Left ventricle myocardium inferior (tissue), 1 donor: Measurements from ENCODE around the gene NEUROD2. TPM values are rescaled to one million over a fixed set of nuclear protein-coding genes. Genes with fewer than 3 reads are reported as not detected.
A peak's percentile ranks its signal among the peaks of the same experiment; 100 is the strongest.

ENCODE experiments used
- DNase-seq: peaks from one replicate; pipeline ENCODE4 v3.0.0-alpha.2; 2020
- H3K27ac ChIP-seq: fragments of 200-600 bp; replicated peaks from 2 replicates; pipeline ENCODE4 v1.8.0; 2021
- H3K27me3 ChIP-seq: fragments of 200-600 bp; 2 replicates; pipeline ENCODE4 v1.8.0; 2021; ENCODE audit warnings: low read depth
- H3K36me3 ChIP-seq: fragments of 200-600 bp; 2 replicates; pipeline ENCODE4 v1.8.0; 2021
- H3K4me1 ChIP-seq: fragments of 200-600 bp; 2 replicates; pipeline ENCODE4 v1.8.0; 2021
- H3K4me3 ChIP-seq: fragments of 200-600 bp; 2 replicates; pipeline ENCODE4 v1.8.0; 2021; ENCODE audit warnings: mild to moderate bottlenecking, moderate library complexity
- H3K9me3 ChIP-seq: fragments of 200-600 bp; replicated peaks from 2 replicates; pipeline ENCODE4 v1.8.0; 2021
- intact Hi-C: fragments of 100-400 bp; cut with micrococcal nuclease; formaldehyde crosslinking; loops from one replicate; pipeline ENCODE4 v1.11.0; 2022
- total RNA-seq: library from RNA; stranded (reverse); fragmentation: NEBNext Ultra II Directional; extraction: Animal tissue kit (Norgen Biotek cat#: 25700); gene quantifications from one replicate; pipeline ENCODE4 v1.2.1, GENCODE V29; 2021
- TF ChIP-seq, protein P1 (sequence below): fragments of 200-600 bp; IDR thresholded peaks from 2 replicates; pipeline ENCODE4 v1.8.0; 2021; ENCODE audit warnings: antibody characterized with exemption, mild to moderate bottlenecking, borderline replicate concordance
- donor health status: DM: no; HTN: yes; CAD: no; lungs with severe emphysema.

NEUROD2 gene
- total RNA-seq, 1 donor from 2014 or later, result not detected

DNA sequence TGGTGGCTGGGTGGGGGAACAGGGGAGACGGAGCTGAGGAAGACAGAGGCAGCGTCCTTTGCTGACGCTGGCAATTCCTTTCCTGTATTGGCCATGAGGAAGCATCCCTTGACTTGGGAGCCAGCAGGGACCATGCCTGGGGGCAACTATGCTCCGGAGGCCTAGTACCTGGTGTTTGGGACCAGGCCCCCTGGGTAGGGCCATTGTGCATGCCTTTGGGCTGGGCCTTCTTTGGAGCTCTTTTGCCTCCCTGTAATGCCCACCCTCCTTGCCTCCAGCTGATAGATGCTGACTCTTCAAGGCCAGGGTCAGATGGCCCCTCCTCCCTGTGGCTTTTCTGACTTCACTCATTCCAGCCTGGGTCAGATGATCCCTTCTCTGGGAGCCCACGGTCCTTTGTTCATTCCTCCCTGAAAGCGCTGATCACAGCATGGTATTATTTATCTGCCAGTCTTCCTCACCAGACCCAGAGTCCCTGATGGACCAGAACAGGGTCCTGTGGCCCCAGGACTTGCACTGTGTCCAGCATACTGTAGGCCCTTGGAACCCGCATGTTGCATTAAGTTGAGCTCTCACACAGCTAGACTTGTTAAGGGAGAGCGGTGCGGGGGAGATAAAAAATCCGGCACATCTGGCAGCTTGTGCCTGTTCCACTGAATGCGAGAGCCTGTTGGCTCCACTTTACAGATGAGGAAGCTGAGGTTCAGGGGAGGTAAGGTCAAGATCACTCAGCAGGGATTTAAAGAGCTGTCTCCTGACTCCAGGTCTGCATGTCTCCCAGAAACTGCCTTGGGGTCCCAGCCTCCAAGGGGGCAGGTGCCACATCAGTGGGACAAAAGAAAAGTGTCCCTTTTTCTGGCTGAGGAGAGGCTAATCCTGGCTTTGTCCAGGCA lies 32.1 kb upstream of the NEUROD2 start:
- DNase-seq, result no peak
- Histone ChIP-seq H3K36me3 (no peaks in the 10 kb centered on the region), H3K9me3 (no peaks in the 10 kb centered on the region), H3K4me3 (no peak overlapping the region), H3K27ac (no peak overlapping the region), H3K4me1 (peaks cover 86% of the 10 kb centered on the region), H3K27me3 (no peaks in the 10 kb centered on the region)
- TF ChIP-seq, protein P1, sequence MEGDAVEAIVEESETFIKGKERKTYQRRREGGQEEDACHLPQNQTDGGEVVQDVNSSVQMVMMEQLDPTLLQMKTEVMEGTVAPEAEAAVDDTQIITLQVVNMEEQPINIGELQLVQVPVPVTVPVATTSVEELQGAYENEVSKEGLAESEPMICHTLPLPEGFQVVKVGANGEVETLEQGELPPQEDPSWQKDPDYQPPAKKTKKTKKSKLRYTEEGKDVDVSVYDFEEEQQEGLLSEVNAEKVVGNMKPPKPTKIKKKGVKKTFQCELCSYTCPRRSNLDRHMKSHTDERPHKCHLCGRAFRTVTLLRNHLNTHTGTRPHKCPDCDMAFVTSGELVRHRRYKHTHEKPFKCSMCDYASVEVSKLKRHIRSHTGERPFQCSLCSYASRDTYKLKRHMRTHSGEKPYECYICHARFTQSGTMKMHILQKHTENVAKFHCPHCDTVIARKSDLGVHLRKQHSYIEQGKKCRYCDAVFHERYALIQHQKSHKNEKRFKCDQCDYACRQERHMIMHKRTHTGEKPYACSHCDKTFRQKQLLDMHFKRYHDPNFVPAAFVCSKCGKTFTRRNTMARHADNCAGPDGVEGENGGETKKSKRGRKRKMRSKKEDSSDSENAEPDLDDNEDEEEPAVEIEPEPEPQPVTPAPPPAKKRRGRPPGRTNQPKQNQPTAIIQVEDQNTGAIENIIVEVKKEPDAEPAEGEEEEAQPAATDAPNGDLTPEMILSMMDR, result no peak
- intact Hi-C loops, result no loop called here

DNA sequence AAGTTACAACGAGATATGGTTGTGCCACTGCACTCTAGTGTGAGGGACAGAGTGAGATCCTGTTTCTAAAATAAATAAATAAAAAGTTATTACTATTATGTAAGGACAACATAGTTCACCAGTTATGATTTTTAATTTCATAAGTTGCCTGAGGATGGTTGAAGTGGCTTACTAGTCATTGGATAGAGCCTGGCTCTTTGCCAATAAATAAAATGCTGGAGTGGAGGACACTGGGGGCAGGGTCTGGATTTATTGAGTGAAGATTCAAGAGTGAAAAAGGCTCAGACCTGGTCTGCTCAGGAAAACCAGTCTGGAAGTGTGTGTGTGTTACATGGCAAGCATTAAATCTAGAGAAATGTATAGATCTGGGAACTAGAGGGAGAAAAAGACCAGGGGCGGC lies 31.3 kb upstream of the NEUROD2 start:
- Histone ChIP-seq H3K4me1 (peaks cover 84% of the 10 kb centered on the region), H3K27me3 (no peaks in the 10 kb centered on the region), H3K27ac (no peak overlapping the region), H3K36me3 (no peaks in the 10 kb centered on the region), H3K9me3 (no peaks in the 10 kb centered on the region), H3K4me3 (no peak overlapping the region)
- TF ChIP-seq, protein P1, result no peak
- no peak for DNase-seq
- intact Hi-C loops, result no loop called here

DNA sequence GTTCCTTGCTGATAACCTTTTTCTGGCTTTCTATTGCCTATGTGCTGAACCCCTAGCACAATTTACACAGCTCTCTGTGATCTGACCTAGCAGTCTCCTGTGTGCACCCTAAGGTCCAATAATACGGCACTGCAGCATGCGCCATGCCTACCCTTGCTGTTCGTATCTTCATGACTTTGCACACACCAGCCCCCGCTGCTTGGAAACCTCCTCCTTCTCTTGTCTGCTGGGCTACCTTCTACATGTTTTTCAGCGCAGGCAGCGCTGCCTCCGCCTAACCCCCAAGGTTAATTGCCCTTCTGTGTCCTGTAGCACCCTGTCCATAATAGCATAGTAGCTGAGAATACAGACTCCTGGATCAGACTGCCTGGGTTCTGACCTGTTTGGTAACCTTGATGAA lies 30.6 kb upstream of the NEUROD2 start:
- no peak for DNase-seq
- Histone ChIP-seq H3K4me3 (peak overlapping the region; percentile 83), H3K27me3 (no peaks in the 10 kb centered on the region), H3K4me1 (peaks cover 76% of the 10 kb centered on the region), H3K9me3 (no peaks in the 10 kb centered on the region), H3K36me3 (no peaks in the 10 kb centered on the region), H3K27ac (no peak overlapping the region)
- TF ChIP-seq, protein P1, result no peak
- intact Hi-C loops, result no loop called here

DNA sequence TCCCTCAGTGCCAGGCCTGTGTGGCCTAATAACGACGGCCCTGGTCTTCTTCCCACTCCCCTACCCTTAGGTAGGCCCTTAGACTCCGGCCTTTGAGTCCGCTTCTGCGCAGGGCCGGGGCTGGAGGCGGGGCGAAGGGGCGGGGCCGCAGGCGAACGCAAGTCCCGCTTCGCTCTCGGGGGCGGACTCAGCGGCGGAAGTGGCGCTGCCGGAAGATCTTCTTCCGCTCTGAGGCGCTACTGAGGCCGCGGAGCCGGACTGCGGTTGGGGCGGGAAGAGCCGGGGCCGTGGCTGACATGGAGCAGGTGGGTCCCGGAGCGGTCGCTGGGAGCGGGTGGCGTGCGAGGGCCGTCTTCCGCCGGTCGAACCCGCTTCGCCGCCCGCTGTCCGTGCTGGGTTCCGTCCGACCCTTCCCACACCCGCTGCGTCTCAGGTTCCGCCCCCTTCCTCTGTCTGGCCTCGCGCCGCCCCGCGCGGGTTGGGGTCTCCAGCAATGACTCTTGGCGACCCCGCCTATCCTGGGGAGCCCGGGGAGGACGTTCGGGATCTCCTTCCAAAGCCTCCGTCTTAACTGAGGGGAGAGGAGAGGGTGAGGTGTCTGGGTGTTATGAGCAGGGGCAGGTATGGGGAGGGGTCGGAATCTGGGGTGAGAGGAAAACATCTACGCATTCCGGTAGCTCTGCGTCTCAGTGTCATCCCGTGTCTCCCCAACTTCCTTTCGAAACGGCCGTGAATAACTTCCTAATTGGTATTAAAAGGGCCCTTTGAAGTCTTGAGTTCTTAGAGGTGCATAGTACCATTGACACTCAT lies 29.4 kb upstream of the NEUROD2 start, which contains the start of gene STARD3:
Gene STARD3 (plus strand): TSS at position 218 of the 810 bp plus-strand sequence. CDS start 16,388 bp downstream, outside the sequence.
- Histone ChIP-seq H3K4me1 (peaks cover 65% of the 10 kb centered on the region), H3K36me3 (no peaks in the 10 kb centered on the region)
- TF ChIP-seq, protein P1, result peak; percentile 30

DNA sequence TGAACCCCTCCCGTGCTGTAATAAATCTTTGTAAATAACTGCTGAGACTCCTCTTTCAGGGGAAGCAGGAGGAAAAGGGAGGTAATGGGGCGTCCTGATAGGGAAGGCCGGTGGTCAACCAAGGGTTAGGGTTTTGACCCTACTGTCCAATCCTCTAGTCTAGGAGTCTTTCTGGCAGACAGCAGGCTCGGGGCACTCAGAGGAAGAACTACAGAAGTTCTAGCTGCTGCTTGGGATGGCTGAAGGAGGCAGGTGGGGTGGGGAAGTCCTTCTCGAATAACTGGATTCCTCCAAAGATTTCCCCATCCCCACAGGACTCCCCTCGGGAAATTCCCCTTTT lies 28.8 kb upstream of the NEUROD2 start:
- Histone ChIP-seq H3K36me3 (no peaks in the 10 kb centered on the region), H3K9me3 (no peaks in the 10 kb centered on the region), H3K4me1 (peaks cover 59% of the 10 kb centered on the region), H3K4me3 (peak overlapping the region; percentile 83), H3K27me3 (peaks cover 8% of the 10 kb centered on the region), H3K27ac (peak overlapping the region; percentile 92)
- intact Hi-C loops, result no loop called here
- no peak for DNase-seq
- TF ChIP-seq, protein P1, result no peak

More for the DNA sequence above, 29.4 kb upstream of the NEUROD2 start, which contains the start of gene STARD3:
- peaks cover 2% of the 10 kb centered on the region for H3K27me3 ChIP-seq
- H3K4me3 ChIP-seq, result peak within 1 kb of the TSS; percentile 83
- peak; percentile 95 for DNase-seq
- no peaks in the 10 kb centered on the region for H3K9me3 ChIP-seq
- H3K27ac ChIP-seq, result peak within 1 kb of the TSS; percentile 92
- intact Hi-C loops, result no loop called here
